Measurements from ENCODE around the gene RINL. TPM values are rescaled to one million over a fixed set of nuclear protein-coding genes. Genes with fewer than 3 reads are reported as not detected.
"Not testable (repeated sequence)": the region's sequence is repeated elsewhere in the genome, so short reads cannot be mapped to it uniquely, and the experiment has no call there.

RINL gene
- total RNA-seq, 2 experiments from 2014 or later = 79.9 to 82.2 TPM

- ChIA-PET POLR2A (interaction anchor here (1.1 to 9.0 kb wide), 5 partner anchors 10 to 28 kb away, joined by 3 to 146 read pairs (median 8); partner anchors contain the start of genes HNRNPL and RINL), CTCF (interaction anchor here (0.9 to 2.4 kb wide), 7 partner anchors 9 to 465 kb away, joined by 3 to 12 read pairs (median 3); partner anchors contain the start of genes FAM98C and RINL)
- H3K36me3 Mint-ChIP-seq (ENCODE audit: low read depth) = peaks cover 44% of the 10 kb centered on the region
- no peak overlapping the region for H3K27ac Mint-ChIP-seq
- DNase-seq = no peak
- no peaks in the 10 kb centered on the region for H3K9me3 Mint-ChIP-seq
- H3K27me3 Mint-ChIP-seq = no peaks in the 10 kb centered on the region
- no peak overlapping the region for H3K4me3 Mint-ChIP-seq
- peaks cover 67% of the 10 kb centered on the region for H3K4me1 Mint-ChIP-seq
Measured at GRCh38 chr19:38867171-38867780, 10.8 kb downstream of the RINL start.

GRCh38 chr19:38862321-38863059 is 15.6 kb downstream of the RINL start:
- Mint-ChIP-seq H3K27ac (no peak overlapping the region), H3K9me3 (no peaks in the 10 kb centered on the region), H3K27me3 (no peaks in the 10 kb centered on the region), H3K4me3 (no peak overlapping the region), H3K4me1 (peaks cover 52% of the 10 kb centered on the region), H3K36me3 (ENCODE audit: low read depth) (peaks cover 18% of the 10 kb centered on the region)
- ChIA-PET POLR2A (interaction anchor here (1.0 to 9.0 kb wide), 5 partner anchors 12 to 128 kb away, joined by 4 to 146 read pairs (median 6); partner anchors contain the start of genes HNRNPL and RINL), CTCF (interaction anchor here (0.8 to 2.6 kb wide), 6 partner anchors 10 to 68 kb away, joined by 3 to 16 read pairs (median 6); partner anchors contain the start of genes MRPS12 and SARS2)
- no peak for DNase-seq

GRCh38 chr19:38861368-38861767 is 16.7 kb downstream of the RINL start:
- no peak for DNase-seq
- Mint-ChIP-seq H3K27me3 (no peaks in the 10 kb centered on the region), H3K4me3 (no peak overlapping the region), H3K36me3 (ENCODE audit: low read depth) (peaks cover 16% of the 10 kb centered on the region), H3K27ac (no peak overlapping the region), H3K9me3 (no peaks in the 10 kb centered on the region), H3K4me1 (peaks cover 56% of the 10 kb centered on the region)
- ChIA-PET POLR2A (interaction anchor here (0.9 to 9.0 kb wide), 2 partner anchors 10 to 29 kb away, joined by 3 to 146 read pairs; partner anchors contain the start of gene HNRNPL), CTCF (interaction anchor here (1.3 to 1.9 kb wide), 2 partner anchors 8 to 458 kb away, joined by 3 to 10 read pairs; partner anchors contain the start of gene FAM98C)

GRCh38 chr19:38859631-38860204 is 18.4 kb downstream of the RINL start:
- not testable (repeated sequence) for H3K36me3 Mint-ChIP-seq (ENCODE audit: low read depth); H3K27ac Mint-ChIP-seq; DNase-seq; H3K27me3 Mint-ChIP-seq; H3K9me3 Mint-ChIP-seq; H3K4me3 Mint-ChIP-seq
- POLR2A ChIA-PET = interaction anchor here (9.0 kb wide), 1 partner anchor 9 kb away, joined by 146 read pairs; the partner anchor contains the start of gene HNRNPL
- peaks cover 46% of the 10 kb centered on the region for H3K4me1 Mint-ChIP-seq
- CTCF ChIA-PET = interaction anchor here (1.9 kb wide), 1 partner anchor 9 kb away, joined by 10 read pairs; no protein-coding TSS in a partner anchor

GRCh38 chr19:38856813-38857212 is 21.3 kb downstream of the RINL start:
- no peaks in the 10 kb centered on the region for H3K27me3 Mint-ChIP-seq
- POLR2A ChIA-PET = interaction anchor here (1.3 to 2.3 kb wide), 4 partner anchors 8 to 21 kb away, joined by 5 to 12 read pairs (median 8); partner anchors contain the start of gene RINL
- no peak for DNase-seq
- no peaks in the 10 kb centered on the region for H3K9me3 Mint-ChIP-seq
- no peaks in the 10 kb centered on the region for H3K36me3 Mint-ChIP-seq (ENCODE audit: low read depth)
- peaks cover 42% of the 10 kb centered on the region for H3K4me1 Mint-ChIP-seq
- H3K27ac Mint-ChIP-seq = peak overlapping the region; percentile 83
- CTCF ChIA-PET = interaction anchor here (1.0 to 2.7 kb wide), 4 partner anchors 8 to 31 kb away, joined by 5 to 9 read pairs (median 6); no protein-coding TSS in a partner anchor
- H3K4me3 Mint-ChIP-seq = no peak overlapping the region

GRCh38 chr19:38855751-38856150 is 22.3 kb downstream of the RINL start:
- DNase-seq; H3K4me3 Mint-ChIP-seq; H3K27me3 Mint-ChIP-seq; H3K36me3 Mint-ChIP-seq (ENCODE audit: low read depth); POLR2A ChIA-PET; H3K27ac Mint-ChIP-seq; H3K9me3 Mint-ChIP-seq; CTCF ChIA-PET: not testable (repeated sequence)
- H3K4me1 Mint-ChIP-seq = peaks cover 47% of the 10 kb centered on the region

GRCh38 chr19:38854961-38855360 is 23.1 kb downstream of the RINL start:
- peaks cover 46% of the 10 kb centered on the region for H3K4me1 Mint-ChIP-seq
- H3K27ac Mint-ChIP-seq; H3K9me3 Mint-ChIP-seq; H3K27me3 Mint-ChIP-seq; CTCF ChIA-PET; H3K36me3 Mint-ChIP-seq (ENCODE audit: low read depth); DNase-seq; H3K4me3 Mint-ChIP-seq: not testable (repeated sequence)
- POLR2A ChIA-PET = interaction anchor here (1.0 to 7.9 kb wide), 2 partner anchors 9 to 14 kb away, joined by 3 to 146 read pairs; no protein-coding TSS in a partner anchor

- peaks cover 13% of the 10 kb centered on the region for H3K36me3 Mint-ChIP-seq (ENCODE audit: low read depth)
- ChIA-PET POLR2A (interaction anchor here (0.8 to 7.9 kb wide), 9 partner anchors 9 to 119 kb away, joined by 3 to 146 read pairs (median 6); partner anchors contain the start of genes ECH1 and RINL), CTCF (interaction anchor here (0.8 to 2.2 kb wide), 10 partner anchors 9 to 84 kb away, joined by 3 to 16 read pairs (median 4); partner anchors contain the start of genes MRPS12 and SARS2)
- peak overlapping the region; percentile 87 for H3K4me3 Mint-ChIP-seq
- H3K27me3 Mint-ChIP-seq = no peaks in the 10 kb centered on the region
- H3K4me1 Mint-ChIP-seq = peaks cover 52% of the 10 kb centered on the region
- peak overlapping the region; percentile 93 for H3K27ac Mint-ChIP-seq
- no peak for DNase-seq
- no peaks in the 10 kb centered on the region for H3K9me3 Mint-ChIP-seq
Measured at GRCh38 chr19:38853214-38853613, 24.9 kb downstream of the RINL start.

GRCh38 chr19:38852231-38853044 is 25.6 kb downstream of the RINL start:
- Mint-ChIP-seq H3K27ac (peak overlapping the region; percentile 93), H3K36me3 (ENCODE audit: low read depth) (peaks cover 20% of the 10 kb centered on the region), H3K27me3 (no peaks in the 10 kb centered on the region), H3K9me3 (no peaks in the 10 kb centered on the region), H3K4me3 (peak overlapping the region; percentile 87), H3K4me1 (peaks cover 52% of the 10 kb centered on the region)
- ChIA-PET CTCF (interaction anchor here (0.8 to 2.2 kb wide), 11 partner anchors 8 to 83 kb away, joined by 3 to 16 read pairs (median 5); partner anchors contain the start of genes MRPS12, RINL and SARS2), POLR2A (interaction anchor here (0.8 to 7.9 kb wide), 12 partner anchors 8 to 118 kb away, joined by 3 to 146 read pairs (median 6); partner anchors contain the start of genes ECH1 and RINL)
- peak; percentile 74 for DNase-seq

GRCh38 chr19:38851622-38852230 is 26.3 kb downstream of the RINL start:
- ChIA-PET POLR2A (interaction anchor here (0.7 to 7.9 kb wide), 12 partner anchors 10 to 158 kb away, joined by 3 to 146 read pairs (median 6); partner anchors contain the start of genes ECH1, MRPS12, RINL and SARS2), CTCF (interaction anchor here (0.6 to 2.2 kb wide), 7 partner anchors 9 to 82 kb away, joined by 3 to 12 read pairs (median 3); partner anchors contain the start of gene RINL)
- peak overlapping the region; percentile 99 for H3K27ac Mint-ChIP-seq
- no peaks in the 10 kb centered on the region for H3K9me3 Mint-ChIP-seq
- peak; percentile 93 for DNase-seq
- H3K36me3 Mint-ChIP-seq (ENCODE audit: low read depth) = peaks cover 27% of the 10 kb centered on the region
- peak overlapping the region; percentile 92 for H3K4me3 Mint-ChIP-seq
- H3K27me3 Mint-ChIP-seq = no peaks in the 10 kb centered on the region
- H3K4me1 Mint-ChIP-seq = peaks cover 52% of the 10 kb centered on the region

GRCh38 chr19:38850976-38851621 is 27.0 kb downstream of the RINL start:
- CTCF ChIA-PET = interaction anchor here (0.6 to 2.2 kb wide), 7 partner anchors 9 to 82 kb away, joined by 3 to 12 read pairs (median 3); partner anchors contain the start of genes MRPS12, RINL and SARS2

More at GRCh38 chr19:38850976-38851621, 27.0 kb downstream of the RINL start:
- H3K4me1 Mint-ChIP-seq = peaks cover 50% of the 10 kb centered on the region
- peak; percentile 41 for DNase-seq
- POLR2A ChIA-PET = interaction anchor here (0.7 to 7.9 kb wide), 12 partner anchors 10 to 204 kb away, joined by 3 to 146 read pairs (median 6); partner anchors contain the start of genes ACTN4, MRPS12, RINL and SARS2
- H3K9me3 Mint-ChIP-seq = no peaks in the 10 kb centered on the region
- no peaks in the 10 kb centered on the region for H3K27me3 Mint-ChIP-seq
- H3K4me3 Mint-ChIP-seq = peak overlapping the region; percentile 92
- peak overlapping the region; percentile 99 for H3K27ac Mint-ChIP-seq
- peaks cover 32% of the 10 kb centered on the region for H3K36me3 Mint-ChIP-seq (ENCODE audit: low read depth)

Measured in activated CD4-positive, alpha-beta memory T cell treated with anti-CD3 and anti-CD28 coated beads, Interleukin-2, amount 10 ng/mL, durations not matched to agents 7 days and 5 days (primary cell).